ENCODE measurements around the gene UCHL1. TPM values are rescaled to one million over a fixed set of nuclear protein-coding genes. Genes with fewer than 3 reads are reported as not detected.

UCHL1 gene
- polyA plus RNA-seq, 2 of the 4 experiments (the other 2 are of a cell fraction), result 953 to 1,819 TPM

DNA sequence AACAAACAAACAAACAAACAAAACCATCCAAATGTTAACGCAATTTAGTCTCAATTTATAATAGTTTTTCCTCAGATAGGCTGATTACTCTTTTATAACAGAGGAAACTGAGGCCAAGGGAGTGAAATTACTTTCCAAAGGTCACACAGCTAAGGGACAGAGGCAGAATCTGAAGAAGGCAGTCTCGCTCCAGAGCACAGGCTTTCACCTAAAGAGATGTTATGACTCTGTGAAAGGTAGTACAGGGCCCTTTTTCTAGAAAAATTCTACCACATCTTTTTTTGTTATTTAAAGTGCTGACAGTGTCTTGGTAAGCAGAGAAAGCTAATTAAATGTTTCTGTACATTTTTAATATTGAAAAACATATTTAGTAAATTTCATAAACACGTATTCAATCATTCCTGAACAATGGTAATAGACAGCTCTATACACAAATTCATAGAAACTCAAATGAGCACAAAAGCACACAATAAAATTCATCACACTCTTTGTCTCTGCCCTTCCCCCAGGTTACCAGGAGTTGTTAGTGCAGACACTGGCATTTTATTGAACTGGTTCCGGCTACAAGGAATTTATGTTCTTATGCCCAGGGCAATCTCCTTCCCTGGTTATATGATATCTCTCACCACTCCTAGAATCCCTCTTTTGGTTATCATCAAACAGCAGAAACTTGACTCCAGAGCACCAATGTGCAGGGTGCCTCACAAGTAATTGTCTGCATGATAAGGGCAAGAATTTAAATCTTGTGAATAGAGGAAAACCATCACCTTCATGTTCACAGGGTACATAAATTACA, 34.7 kb upstream of the UCHL1 start:
- no peak overlapping the region for H3K27ac ChIP-seq
- ChIA-PET POLR2A (interaction anchor here (0.7 to 1.3 kb wide), 3 partner anchors 8 to 303 kb away, joined by 3 to 6 read pairs (median 4); partner anchors contain the start of genes APBB2 and UCHL1), CTCF (interaction anchor here (1.0 kb wide), 1 partner anchor 314 kb away, joined by 3 read pairs; no protein-coding TSS in a partner anchor)
- 66% methylated on average over 4 of the region's 4 CpGs for WGBS (ENCODE audit: missing lambda C conversion rate)
- TF ChIP-seq FOXS1 (CRISPR knock-in tag; IDR thresholded peaks at IDR 0.05) (no peak), RARB (CRISPR knock-in tag; IDR thresholded peaks at IDR 0.05) (no peak), PHF8 (IDR thresholded peaks at IDR 0.05; ENCODE audit: borderline replicate concordance, low read depth) (no peak), KDM1A (IDR thresholded peaks at IDR 0.05; ENCODE audit: low read depth) (no peak), TFCP2L1 (CRISPR knock-in tag; IDR thresholded peaks at IDR 0.05) (no peak), MAZ (IDR thresholded peaks at IDR 0.05; ENCODE audit: borderline replicate concordance, low read depth, low read length) (no peak)
- TF ChIP-seq, protein P1, sequence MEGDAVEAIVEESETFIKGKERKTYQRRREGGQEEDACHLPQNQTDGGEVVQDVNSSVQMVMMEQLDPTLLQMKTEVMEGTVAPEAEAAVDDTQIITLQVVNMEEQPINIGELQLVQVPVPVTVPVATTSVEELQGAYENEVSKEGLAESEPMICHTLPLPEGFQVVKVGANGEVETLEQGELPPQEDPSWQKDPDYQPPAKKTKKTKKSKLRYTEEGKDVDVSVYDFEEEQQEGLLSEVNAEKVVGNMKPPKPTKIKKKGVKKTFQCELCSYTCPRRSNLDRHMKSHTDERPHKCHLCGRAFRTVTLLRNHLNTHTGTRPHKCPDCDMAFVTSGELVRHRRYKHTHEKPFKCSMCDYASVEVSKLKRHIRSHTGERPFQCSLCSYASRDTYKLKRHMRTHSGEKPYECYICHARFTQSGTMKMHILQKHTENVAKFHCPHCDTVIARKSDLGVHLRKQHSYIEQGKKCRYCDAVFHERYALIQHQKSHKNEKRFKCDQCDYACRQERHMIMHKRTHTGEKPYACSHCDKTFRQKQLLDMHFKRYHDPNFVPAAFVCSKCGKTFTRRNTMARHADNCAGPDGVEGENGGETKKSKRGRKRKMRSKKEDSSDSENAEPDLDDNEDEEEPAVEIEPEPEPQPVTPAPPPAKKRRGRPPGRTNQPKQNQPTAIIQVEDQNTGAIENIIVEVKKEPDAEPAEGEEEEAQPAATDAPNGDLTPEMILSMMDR (IDR thresholded peaks at IDR 0.05), result no peak
- TF ChIP-seq, protein P2, sequence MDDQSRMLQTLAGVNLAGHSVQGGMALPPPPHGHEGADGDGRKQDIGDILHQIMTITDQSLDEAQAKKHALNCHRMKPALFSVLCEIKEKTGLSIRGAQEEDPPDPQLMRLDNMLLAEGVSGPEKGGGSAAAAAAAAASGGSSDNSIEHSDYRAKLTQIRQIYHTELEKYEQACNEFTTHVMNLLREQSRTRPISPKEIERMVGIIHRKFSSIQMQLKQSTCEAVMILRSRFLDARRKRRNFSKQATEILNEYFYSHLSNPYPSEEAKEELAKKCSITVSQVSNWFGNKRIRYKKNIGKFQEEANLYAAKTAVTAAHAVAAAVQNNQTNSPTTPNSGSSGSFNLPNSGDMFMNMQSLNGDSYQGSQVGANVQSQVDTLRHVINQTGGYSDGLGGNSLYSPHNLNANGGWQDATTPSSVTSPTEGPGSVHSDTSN (IDR thresholded peaks at IDR 0.05), result no peak
- peaks cover 2% of the 10 kb centered on the region; the same call in 2 of the 3 replicates for H3K4me1 ChIP-seq
- H3K4me2 ChIP-seq, result no peak overlapping the region
- DNase-seq (ENCODE audit: low read depth in 1 of 2, low spot score in 1 of 2) (no peak), FAIRE-seq (no peak), ATAC-seq (no peak)
- H3K4me3 ChIP-seq, result no peak overlapping the region
- H3K9me3 ChIP-seq, result no peaks in the 10 kb centered on the region

GRCh38 chr4:41227902-41228301, 28.8 kb upstream of the UCHL1 start:
- Histone ChIP-seq H3K27ac (no peak overlapping the region), H3K9me3 (no peaks in the 10 kb centered on the region), H3K4me3 (no peak overlapping the region), H3K4me2 (no peak overlapping the region), H3K4me1 (no peaks in the 10 kb centered on the region)
- ChIA-PET POLR2A (no interaction called here), CTCF (no interaction called here)
- 51% methylated on average over 4 of the region's 4 CpGs for WGBS (ENCODE audit: missing lambda C conversion rate)
- TF ChIP-seq MYC (IDR thresholded peaks at IDR 0.05; ENCODE audit: borderline replicate concordance, low read length) (no peak), ZNF302 (CRISPR knock-in tag; IDR thresholded peaks at IDR 0.05) (no peak), HOXB13 (CRISPR knock-in tag; IDR thresholded peaks at IDR 0.05; ENCODE audit: low read depth) (no peak), FOSB (CRISPR knock-in tag; IDR thresholded peaks at IDR 0.05) (no peak), CBX2 (IDR thresholded peaks at IDR 0.05; ENCODE audit: borderline replicate concordance, low read depth) (no peak), PHF8 (IDR thresholded peaks at IDR 0.05; ENCODE audit: borderline replicate concordance, low read depth) (no peak), RAD21 (conservative IDR thresholded peaks at IDR 0.05 in 1 of 2, IDR thresholded peaks at IDR 0.05 in 1 of 2) (no peak), FOXS1 (CRISPR knock-in tag; IDR thresholded peaks at IDR 0.05) (no peak), POLR2AphosphoS2 (conservative IDR thresholded peaks at IDR 0.05; ENCODE audit: low read length) (no peak), SREBF2 (IDR thresholded peaks at IDR 0.05) (no peak), REST (IDR thresholded peaks at IDR 0.05) (no peak), JUNB (IDR thresholded peaks at IDR 0.05) (no peak), CHD2 (IDR thresholded peaks at IDR 0.05; ENCODE audit: low read length, partially characterized antibody) (no peak), FOSL2 (IDR thresholded peaks at IDR 0.05) (no peak), FOSL2 (CRISPR knock-in tag; IDR thresholded peaks at IDR 0.05) (no peak), HOXA7 (CRISPR knock-in tag; IDR thresholded peaks at IDR 0.05) (no peak), NR3C1 (IDR thresholded peaks at IDR 0.05) (no peak), HEYL (CRISPR knock-in tag; IDR thresholded peaks at IDR 0.05) (no peak)
- TF ChIP-seq, protein P1 (IDR thresholded peaks at IDR 0.05), result no peak
- TF ChIP-seq, protein P2 (IDR thresholded peaks at IDR 0.05), result no peak
- ATAC-seq (no peak), FAIRE-seq (no peak), DNase-seq (ENCODE audit: low read depth in 1 of 2, low spot score in 1 of 2) (no peak)
